Spleen (tissue), 7 donors: ENCODE data around the gene FAM184A.

Source experiments
- CTCF ChIP-seq, 11 experiments: fragments of 200-600 bp in 7 of 11; fragments of 450-650 bp in 4 of 11; sonication (generic) in 4 of 11; IDR thresholded peaks in 8 of 11; conservative IDR thresholded peaks in 3 of 11; 1 replicate in 7 of 11; 2 replicates in 4 of 11; pipeline versions ENCODE4 v1.4.0 to v1.8.0; 2016 to 2021; ENCODE audit warnings: antibody characterized with exemption in 11 of 11, inconsistent platforms in 4 of 11, mild to moderate bottlenecking in 1 of 11
- POLR2A ChIP-seq, 3 donors: fragments of 450-650 bp; IDR thresholded peaks; one replicate each; pipeline ENCODE4 v1.5.1; 2017; ENCODE audit warnings: antibody characterized with exemption in 3 of 3, mild to moderate bottlenecking in 1 of 3
- POLR2AphosphoS5 ChIP-seq, 3 donors: sonication (generic); formaldehyde crosslinking; IDR thresholded peaks; one replicate each; pipeline ENCODE4 v1.5.1; 2017; ENCODE audit warnings: antibody characterized with exemption in 3 of 3
- donor health status: DM: no; HTN: no; CAD: no; lungs with moderate emphysema.
- donor health status: DM: no; HTN: no; CAD: no.
- donor health status: DM: no; HTN: no; CAD: no.

- TF ChIP-seq CTCF (IDR thresholded peaks at IDR 0.05 in 8 of 11, conservative IDR thresholded peaks at IDR 0.05 in 3 of 11) (no peak), POLR2AphosphoS5 (IDR thresholded peaks at IDR 0.05) (no peak), POLR2A (IDR thresholded peaks at IDR 0.05) (no peak)
Observed at GRCh38 chr6:118940770-118941169, 137.7 kb downstream of the FAM184A start.
